RCC 7860 (cell line): Measurements from ENCODE around the gene XXYLT1.
A peak's percentile ranks its signal among the peaks of the same experiment; 100 is the strongest.

Experiments
- DNase-seq: peaks from one replicate; pipeline ENCODE4 v3.0.0-alpha.2; 2015; ENCODE audit warnings: low spot score
- FAIRE-seq: peaks from 2 replicates; lab custom pipeline; 2012; peaks lifted over from hg19 to GRCh38; lab: Jason Lieb, UNC

The XXYLT1 gene

GRCh38 chr3:195155570-195156241 is 115.3 kb downstream of the XXYLT1 start:
- DNase-seq (no peak), FAIRE-seq (no peak)

DNA sequence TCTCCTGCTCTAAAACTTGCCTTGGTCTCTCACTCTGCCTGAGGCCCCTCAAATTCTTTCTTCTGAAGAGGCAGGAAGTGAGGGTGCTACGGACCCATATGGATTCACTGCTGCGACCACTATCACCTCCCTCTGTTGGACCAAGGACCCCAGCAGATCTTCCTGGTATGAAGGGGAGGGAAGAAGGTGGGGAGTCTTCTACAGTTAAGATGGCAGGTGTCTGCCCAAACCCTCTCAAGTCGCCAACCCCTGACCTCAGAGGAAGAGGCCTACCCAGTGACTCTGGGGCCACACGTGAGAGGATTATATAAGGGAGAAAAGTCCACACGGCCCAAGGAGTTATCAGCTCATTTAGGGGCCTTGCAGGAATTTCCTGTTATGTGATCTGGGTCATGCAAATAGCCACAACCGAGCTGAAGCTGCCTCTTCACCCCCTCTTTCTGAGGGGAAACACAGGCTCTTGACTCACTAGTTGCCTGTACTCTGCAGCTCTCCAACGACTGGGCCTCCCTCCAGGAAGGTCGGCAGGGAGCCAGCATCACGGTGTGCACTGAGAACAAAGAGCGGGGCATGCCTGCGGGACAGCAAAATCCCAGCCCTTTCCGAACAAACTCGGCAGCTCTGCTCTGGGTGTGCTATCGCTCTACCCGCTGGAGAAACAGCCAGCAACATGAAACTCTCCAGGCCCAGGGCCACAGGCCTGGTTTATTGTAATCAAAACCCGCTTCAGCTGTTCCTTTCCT is 116.0 kb downstream of the XXYLT1 start:
- FAIRE-seq (no peak), DNase-seq (no peak)

- FAIRE-seq (no peak), DNase-seq (no peak)
These were observed 116.7 kb downstream of the XXYLT1 start for GRCh38 chr3:195154111-195154791.

DNA sequence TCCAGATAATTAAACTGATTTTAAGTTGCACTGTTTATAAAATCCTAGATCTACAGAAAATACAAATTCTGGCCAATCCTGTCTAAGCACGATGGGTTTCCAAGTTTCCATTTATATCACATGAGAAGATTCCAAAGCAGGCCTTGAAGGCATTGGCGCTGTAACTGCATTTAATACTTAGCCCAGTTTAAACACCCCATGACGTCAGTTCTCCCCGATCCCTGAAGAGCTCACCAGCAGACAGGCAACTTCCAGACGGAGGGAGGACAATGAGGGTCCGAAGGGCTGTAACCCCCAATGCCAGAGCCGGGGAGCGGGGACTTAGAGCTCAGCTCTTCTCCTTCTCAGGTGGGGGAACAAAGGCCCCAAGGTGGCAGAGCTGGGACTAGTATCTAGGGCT is 117.3 kb downstream of the XXYLT1 start:
- FAIRE-seq: no peak

GRCh38 chr3:195153130-195153529 is 117.8 kb downstream of the XXYLT1 start:
- no peak for FAIRE-seq
- no peak for DNase-seq

More for the DNA sequence above, 117.3 kb downstream of the XXYLT1 start:
- no peak for DNase-seq

DNA sequence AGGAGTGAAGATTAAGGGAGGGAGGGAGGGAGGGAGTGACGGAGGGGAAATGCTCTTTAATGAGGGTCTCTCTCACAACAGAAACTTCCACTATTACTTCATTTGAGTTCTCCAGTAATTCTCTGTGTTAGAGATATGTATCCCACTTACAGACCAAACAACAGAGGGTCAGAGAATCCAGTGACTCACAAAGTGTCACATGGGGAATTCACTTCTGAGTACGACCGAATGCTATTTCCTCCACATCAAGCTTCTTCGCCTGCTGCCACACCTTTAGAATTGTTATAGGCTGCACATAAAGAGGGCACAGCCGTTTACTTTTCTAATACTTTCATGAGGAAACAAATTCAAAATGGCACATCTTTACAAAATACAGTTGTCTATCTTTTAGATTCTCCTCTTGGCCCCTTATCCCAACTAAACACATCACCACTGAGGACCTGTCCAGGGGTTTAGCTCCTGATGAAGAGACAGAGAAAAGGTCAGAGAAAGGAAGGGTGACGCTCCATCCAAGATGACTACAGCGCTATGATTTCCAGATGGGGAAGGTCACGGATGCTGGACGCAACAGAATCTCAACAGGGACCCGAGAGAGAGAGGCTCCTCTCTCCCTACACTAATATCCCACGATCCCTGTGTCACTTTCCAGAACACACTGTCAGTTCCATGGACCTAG is 119.0 kb downstream of the XXYLT1 start:
- DNase-seq (peak; percentile 52), FAIRE-seq (no peak)

GRCh38 chr3:195151402-195151801 is 119.6 kb downstream of the XXYLT1 start:
- DNase-seq: no peak
- peak; percentile 2 for FAIRE-seq

DNA sequence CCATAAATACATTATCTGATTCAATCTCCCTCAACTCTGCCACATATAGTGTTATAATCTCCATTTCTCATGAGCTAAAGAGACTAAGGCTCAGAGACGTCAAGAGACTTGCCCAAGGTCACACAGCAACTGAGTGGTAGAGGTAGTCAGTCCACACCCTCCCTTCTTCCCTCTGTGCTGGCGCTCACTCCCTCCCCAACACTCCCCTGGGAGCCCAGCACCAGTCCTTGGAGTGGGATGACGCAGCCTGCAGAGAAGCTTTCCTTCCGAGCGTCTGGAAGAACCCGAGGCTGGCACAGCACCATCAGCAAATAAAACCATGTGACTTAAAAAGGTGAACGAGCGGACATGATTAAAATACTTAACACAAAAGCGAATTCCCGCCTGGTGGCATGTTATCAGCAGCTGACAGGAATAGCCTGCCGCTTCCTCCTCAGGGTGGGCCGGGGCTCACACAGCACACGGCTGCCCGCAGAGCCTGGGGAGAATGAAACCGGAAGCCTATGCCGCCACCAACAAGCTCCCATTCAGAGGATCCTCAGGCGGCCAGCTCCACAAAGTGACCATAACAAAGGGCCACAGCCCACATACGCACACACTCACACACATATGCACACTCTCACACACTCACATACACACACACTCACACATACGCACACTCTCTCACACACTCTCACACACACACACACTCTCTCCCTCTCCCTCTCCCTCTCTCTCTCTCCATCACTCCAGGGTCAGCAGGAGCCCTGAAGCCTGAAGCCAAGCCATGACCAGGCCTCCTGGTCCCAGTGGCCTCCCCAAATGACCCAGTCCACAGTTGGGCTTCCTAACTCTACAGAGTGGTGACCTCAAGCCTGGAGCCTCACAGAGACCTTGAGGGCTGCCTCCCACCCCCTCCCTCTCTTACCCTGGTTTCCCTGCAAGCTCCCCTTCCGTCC is 120.5 kb downstream of the XXYLT1 start:
- FAIRE-seq (no peak), DNase-seq (no peak)

- DNase-seq (no peak), FAIRE-seq (no peak)
These were observed 121.5 kb downstream of the XXYLT1 start for GRCh38 chr3:195149292-195150030.

GRCh38 chr3:195148549-195148948 is 122.4 kb downstream of the XXYLT1 start:
- FAIRE-seq (no peak), DNase-seq (no peak)

DNA sequence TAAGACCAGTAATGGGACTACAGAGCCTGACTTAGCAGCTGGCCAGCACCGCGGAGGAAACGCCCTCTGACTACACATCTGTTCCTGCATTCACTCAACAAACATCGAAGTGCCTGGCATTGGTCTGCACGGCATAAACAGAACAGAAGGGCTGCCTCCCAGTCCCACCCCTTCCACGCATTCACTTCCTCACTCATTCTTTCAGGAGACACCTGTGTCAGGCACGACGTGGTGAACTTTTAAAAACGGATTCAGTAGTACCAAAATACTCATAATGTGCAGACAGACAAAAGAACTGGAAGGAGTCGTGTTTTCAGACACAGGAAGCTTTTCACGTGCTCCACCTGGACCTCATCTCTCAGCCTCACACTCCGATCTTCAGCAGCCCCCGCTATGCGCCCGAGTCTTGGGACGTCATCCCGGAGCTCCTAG is 123.3 kb downstream of the XXYLT1 start:
- FAIRE-seq (no peak), DNase-seq (no peak)

GRCh38 chr3:195146131-195146530 is 124.8 kb downstream of the XXYLT1 start:
- no peak for FAIRE-seq
- DNase-seq: no peak

GRCh38 chr3:195145579-195145978 is 125.4 kb downstream of the XXYLT1 start:
- FAIRE-seq (no peak), DNase-seq (no peak)

DNA sequence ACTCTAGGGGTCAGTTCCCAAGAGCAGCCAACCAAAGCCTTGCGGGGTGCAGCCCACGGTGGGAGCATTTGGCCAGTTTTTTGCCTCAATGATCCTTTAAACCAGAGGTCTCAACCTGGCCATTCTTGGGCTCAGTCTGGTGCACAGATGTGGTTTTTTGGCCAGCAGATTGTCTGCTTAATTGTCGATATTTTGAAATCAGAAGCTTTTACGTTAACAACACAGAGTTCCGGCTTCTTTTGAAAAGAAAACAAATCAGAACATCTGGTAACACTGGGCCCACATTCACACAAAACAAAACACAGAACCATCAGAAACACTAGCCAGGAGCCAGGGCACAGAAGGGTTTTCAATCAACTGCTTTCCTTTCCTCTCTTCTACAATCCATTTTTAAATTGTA is 127.7 kb downstream of the XXYLT1 start:
- FAIRE-seq: no peak

GRCh38 chr3:195142519-195142918 is 128.4 kb downstream of the XXYLT1 start:
- FAIRE-seq (no peak), DNase-seq (no peak)

More for the DNA sequence above, 127.7 kb downstream of the XXYLT1 start:
- DNase-seq: no peak

DNA sequence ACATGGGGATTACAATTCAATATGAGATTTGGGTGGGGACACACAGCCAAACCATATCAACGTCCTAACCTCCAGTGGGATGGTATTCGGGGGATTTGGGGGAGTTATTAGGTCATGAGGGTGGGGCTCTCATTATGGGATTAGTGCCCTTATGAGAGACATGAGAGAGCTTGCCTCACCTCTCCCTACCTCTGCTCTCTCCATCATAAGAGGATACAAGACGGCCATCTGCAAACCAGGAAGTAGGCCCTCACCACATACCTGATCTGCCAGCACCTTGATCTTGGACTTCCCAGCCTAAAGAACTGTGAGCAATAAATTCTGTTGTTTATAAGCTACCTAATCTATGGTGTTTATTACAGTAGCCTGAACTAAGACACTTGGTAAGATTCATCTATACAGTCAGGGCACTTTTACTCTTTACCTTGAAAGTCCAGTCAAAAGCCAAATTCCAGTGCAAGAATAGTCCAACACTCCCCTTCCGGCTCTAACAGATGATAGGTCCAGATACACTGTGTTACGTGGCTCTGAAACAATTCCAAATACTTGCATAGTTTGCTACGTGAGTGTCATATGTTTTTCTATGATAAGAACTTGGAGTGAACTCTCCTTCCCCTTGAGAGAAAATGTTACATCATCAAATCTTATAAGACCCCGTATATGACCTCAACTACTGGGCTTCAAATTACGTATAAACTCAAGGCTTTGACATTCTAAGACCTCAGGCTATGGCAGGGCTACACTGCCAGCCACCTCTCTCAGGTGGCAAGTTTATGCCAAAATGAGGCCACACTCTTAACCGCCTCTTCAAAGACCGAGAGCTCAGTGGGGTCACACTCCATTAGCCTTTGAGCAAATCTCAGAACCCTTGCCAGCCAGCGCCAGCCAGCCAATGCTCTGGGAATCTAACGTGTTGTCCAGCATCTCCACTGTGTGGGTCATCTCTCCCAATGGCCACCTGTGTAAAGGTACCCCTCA is 129.9 kb downstream of the XXYLT1 start:
- FAIRE-seq: no peak
- no peak for DNase-seq

- DNase-seq: no peak
- no peak for FAIRE-seq
These were observed 130.5 kb downstream of the XXYLT1 start for GRCh38 chr3:195140410-195140809.

DNA sequence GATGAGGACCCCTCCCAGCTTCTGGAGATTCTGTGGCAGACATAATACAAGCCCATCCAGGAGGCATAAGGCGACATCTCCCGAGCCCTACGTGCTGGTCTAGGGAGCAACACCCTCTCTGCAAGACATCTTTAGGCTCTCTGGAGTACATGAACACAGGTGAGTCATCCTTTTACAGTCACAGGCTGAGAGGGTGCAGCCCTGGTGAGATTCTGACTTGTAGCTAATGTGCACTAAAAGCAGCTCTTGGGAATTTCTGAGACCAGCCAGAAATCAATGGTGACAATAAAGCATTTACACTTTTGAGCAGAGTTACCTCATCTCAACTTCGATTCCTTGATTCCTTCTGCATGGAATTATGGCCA is 131.1 kb downstream of the XXYLT1 start:
- FAIRE-seq: no peak
- no peak for DNase-seq
